GM18505 (cell line): ENCODE data around the gene STXBP2.
A peak's percentile ranks its signal among the peaks of the same experiment; 100 is the strongest.

Experiments used
- ATAC-seq: cut with Tn5 transposase; IDR thresholded peaks from one replicate; pipeline ENCODE4 v1.9.1; 2021; ENCODE audit not compliant: unreplicated experiment
- POLR2A ChIP-seq: IDR thresholded peaks from 4 replicates; pipeline ENCODE4 v1.6.1; 2011; ENCODE audit warnings: borderline replicate concordance; ENCODE audit not compliant: insufficient read depth, insufficient read length; ENCODE audit errors: extremely low read depth

STXBP2 gene

DNA sequence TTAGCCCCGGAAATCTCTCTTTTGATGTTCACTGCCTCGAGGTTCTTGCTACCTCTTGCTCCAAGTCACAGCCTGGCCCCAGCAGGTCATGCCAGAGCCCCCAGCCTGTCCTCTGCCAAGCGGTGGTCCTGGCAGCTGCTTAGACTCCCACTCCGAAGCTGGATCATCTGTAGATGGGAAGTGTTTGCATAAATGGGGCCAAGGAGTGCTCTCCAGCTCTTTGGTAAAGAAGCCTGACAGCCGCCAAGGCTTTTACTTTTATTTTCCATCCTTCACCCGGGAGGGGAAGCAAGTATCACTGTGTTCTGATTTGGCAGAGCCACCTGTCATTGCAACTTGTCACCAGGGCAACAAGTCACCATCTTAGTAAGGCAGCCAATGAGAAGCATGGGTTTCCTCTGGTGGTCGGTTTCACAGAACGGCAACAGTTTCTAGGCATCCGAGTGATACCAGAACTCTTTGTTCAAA lies 21.3 kb downstream of the STXBP2 start:
- TF ChIP-seq POLR2A, result peak; percentile 60

DNA sequence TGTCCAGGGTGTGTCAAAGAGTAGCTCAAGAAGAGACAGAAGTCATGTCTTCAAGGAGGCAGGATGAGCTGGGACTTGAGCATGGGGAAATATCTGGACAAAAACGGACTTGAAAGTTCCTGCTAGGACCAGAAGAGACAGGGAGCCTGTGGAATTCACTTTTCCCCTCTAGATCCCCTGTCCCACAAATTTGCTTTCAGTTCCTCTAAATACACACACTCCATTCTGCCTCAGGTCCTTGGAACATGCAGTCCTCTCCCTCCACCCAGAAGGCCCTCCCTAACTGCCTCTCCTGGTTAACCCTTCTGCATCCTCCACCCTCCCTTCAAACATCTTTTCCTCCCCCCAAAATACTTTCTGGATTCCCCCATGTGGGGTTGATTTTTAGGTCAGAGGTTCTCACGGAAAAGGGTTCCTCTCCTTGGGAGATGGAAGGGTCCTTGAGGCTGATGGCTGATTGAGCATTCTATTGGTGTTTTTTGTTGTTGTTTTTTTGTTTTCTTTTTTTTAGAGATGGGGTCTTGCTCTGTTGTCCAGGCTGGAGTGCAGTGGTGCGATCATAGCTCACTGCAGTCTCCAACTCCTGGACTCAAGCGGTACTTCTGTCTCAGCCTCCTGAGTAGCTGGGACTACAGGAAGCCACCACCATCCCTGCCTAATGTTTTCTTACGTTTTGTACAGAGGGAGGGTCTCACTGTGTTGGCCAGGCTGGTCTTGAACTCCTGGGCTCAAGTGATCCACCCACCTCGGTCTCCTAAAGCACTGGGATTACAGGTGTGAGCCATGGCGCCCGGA lies 25.0 kb downstream of the STXBP2 start:
- no peak for TF ChIP-seq POLR2A
- ATAC-seq, result no peak

More for the DNA sequence above, 21.3 kb downstream of the STXBP2 start:
- no peak for ATAC-seq

DNA sequence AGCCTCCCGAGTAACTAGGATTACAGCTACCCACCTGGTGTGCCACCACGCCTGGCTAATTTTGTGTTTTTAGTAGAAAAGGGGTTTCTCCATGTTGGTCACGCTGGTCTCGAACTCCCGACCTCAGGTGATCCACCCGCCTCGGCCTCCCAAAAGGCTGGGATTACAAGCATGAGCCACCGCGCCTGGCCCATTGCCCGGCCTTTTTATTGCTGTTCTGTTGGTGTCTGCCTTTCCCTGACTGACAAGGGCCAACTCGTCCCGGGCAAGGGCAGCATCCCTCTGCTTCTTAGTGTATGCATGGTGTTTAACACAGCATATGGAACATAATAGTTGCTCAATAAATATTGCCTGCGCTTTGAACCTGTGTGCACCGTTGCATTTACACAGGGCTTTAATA lies 25.7 kb downstream of the STXBP2 start:
- TF ChIP-seq POLR2A, result no peak
- ATAC-seq, result no peak

DNA sequence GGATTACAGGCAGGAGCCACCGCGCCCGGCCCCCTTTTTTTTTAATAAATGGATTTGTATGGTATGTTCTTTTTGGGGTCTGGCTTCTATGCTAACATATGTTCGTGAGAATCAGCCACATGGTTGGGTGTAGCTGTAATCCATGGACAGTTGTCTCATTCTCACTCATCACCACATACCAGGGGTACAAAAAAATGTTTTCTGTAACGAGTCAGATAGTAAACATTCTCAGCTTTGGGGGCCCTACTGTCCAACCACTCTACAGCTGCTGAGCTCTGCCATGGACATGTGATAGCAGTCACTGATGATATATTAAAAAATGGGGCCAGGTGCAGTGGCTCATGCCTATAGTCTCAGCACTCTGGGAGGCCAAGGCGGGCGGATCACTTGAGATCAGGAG lies 26.8 kb downstream of the STXBP2 start:
- TF ChIP-seq POLR2A, result no peak
- no peak for ATAC-seq

DNA sequence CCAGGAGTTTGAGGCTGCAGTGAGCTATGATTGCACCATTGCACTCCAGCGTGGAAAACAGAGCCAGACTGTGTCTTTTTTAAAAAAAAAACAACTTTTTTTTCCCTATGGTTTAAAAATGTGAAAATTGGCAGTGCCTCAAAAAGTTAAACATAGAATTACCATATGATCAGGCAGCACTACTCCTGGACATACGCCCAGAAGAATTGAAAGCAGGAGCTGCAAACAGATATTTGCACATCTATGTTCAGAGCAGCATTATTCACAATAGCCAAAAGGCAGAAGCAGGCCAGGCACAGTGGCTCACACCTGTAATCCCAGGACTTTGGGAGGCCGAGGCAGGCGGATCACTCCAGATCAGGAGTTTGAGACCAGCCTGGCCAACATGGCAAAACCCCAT lies 28.2 kb downstream of the STXBP2 start:
- no peak for ATAC-seq
- no peak for TF ChIP-seq POLR2A

DNA sequence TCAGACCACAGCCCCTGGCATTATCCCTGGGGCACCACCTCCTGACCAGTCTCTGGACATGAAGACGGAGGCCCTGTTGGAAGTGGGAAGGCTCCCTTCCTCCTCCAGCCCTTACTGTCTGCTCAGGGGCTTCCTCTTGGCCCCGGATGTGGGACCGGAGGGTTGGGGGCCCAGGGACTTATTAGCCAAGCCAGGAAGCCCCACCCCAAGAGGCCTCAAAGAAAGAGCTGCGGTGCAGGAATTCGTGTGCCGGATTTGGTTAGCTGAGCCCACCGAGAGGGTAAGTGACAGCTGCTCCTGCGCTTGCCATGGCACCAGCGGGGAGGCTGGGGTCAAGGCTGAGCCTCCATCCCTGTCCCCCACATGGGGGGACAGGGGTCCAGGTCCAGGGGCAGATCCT lies 31.9 kb downstream of the STXBP2 start, which contains the start of gene RETN:
RETN (plus strand) TSS at position 208 of the 400 bp plus-strand sequence. CDS start 278 bp downstream, outside the sequence.
- no peak for ATAC-seq
- no peak for TF ChIP-seq POLR2A

DNA sequence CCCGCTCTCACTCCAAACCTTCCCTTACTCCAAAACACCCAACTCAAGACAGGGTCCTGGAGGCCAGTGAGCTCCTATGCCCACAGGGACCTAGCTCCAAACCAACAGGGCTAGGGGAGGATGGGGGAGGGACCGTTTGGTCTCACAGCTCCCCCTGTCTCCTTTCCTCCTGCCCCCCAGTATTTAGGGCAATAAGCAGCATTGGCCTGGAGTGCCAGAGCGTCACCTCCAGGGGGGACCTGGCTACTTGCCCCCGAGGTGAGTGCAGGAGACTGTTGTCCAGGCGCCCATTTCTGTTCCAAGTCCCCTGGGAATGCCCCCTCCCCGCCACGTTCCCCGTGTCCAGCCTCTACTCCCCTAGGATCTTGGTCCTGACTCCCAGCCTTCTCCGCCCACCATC lies 32.7 kb downstream of the STXBP2 start:
- ATAC-seq, result no peak
- no peak for TF ChIP-seq POLR2A

DNA sequence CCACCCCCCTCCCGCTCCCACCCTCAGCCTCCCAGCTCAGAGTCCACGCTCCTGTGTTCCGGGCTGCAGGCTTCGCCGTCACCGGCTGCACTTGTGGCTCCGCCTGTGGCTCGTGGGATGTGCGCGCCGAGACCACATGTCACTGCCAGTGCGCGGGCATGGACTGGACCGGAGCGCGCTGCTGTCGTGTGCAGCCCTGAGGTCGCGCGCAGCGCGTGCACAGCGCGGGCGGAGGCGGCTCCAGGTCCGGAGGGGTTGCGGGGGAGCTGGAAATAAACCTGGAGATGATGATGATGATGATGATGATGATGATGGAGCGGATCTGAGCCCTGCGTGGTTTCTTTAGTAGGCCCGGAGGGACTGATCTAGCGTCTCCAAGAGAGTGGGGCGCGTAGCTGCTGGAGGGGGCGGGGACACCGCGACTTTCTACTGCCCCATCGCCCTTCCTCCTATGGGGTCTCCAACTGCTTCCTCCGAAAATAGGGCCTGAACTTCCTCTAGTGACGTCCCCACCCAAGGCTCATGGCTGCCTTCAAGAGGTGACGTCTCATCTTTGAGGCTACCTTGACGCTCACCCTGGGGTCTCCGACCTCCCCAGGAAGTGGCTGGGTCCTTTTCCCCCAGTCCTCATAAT lies 33.4 kb downstream of the STXBP2 start:
- no peak for ATAC-seq
- TF ChIP-seq POLR2A, result no peak

DNA sequence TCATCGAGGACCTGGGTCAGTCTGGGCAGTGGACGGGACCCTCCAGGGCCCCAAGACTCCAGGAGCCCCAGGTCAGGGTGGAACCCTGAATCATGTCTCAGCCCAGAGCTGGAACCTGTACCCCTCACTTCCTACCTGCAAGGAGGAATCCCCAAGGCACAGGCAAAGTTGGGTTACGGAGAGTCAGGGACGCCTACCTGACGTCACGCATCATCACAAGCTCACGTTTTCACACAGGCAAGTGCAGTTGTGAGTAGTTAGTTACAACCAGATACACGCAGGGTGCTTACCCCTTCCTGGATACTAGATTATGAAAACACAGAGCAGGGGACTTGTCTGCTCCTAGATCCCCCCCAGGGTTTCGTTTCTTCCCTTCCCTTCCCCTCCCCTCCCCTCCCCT lies 33.9 kb downstream of the STXBP2 start:
- no peak for ATAC-seq
- no peak for TF ChIP-seq POLR2A

DNA sequence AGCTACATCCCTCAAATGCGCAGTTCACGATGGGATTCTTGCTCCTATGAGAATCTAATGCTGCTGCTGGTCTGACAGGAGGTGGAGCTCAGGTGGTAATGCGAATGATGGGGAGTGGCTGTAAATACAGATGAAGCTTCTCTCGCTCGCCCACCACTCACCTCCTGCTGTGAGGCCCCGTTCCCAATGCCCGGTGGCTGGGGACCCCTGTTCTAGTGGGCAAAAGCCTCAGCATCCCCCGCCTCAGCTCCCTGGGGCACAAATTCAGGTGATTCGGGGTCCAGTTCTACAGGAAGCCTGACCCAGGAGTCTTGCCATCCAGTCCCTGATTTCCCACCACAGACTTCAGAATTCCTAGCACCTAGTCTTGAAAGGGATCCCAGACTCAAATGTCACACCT lies 35.6 kb downstream of the STXBP2 start:
- TF ChIP-seq POLR2A, result no peak
- ATAC-seq, result no peak

DNA sequence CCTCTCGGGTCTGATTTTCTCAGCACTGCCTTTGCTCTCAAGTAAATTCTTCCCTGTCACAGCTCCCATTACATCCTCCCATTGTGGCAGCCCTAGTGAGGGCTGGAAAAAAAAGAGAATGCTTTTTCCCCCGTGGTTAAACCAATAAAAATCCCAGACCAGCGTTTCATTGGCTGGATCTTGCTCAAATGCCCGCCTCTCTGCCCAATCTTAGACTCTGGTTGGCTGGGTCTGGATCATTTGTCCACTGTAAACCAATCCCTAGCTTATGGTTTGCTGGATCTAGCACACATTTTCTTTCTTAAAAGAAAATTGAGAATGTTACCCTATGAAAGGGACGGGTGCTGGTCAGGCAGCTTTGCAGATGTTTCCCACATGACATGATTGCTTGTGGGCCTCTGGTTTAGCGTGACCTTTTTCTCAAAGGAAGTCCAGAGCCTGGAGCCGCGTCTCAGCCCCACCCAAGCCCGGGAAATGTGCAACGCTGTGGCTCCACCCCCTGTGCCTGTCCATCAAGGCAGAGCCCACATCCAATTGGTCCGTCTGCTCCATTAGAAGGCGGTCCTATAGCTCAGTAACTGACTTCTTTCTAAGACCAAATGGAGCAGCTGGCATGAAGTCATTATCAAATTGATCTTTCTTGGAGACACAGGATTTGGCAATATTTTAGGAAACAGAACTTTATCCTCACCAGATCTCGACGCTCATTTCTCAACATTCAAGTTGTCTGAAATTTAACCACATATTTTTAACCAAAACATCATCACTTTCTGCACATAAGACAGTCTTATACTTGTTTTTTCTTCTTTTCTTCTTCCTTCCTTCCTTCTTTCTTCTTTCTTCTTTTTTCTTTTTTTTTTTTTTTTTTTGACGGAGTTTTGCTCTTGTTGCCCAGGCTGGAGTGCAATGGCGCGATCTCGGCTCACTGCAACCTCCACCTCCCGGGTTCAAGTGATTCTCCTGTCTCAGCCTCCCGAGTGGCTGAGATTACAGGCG lies 37.4 kb downstream of the STXBP2 start:
- ATAC-seq, result no peak
- no peak for TF ChIP-seq POLR2A

DNA sequence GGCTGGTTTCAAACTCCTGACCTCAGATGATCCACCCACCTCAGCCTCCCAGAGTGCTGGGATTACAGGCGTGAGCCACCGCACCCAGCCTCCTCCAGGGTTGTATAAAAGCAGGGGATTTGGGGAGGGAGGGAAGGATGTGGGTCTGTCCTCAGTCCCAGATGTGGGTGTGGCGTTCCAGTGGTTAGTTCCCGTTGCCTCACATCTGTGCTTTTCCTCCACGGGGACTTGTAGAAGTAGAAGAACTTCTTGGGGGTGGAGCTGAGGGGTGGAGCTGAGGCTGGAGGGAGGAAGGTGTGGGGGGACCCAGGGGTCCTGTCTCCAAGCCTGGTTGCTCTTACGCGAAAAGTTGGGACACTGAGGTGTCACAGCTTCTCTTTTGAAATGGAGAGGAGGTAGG lies 39.5 kb downstream of the STXBP2 start:
- ATAC-seq, result no peak
- TF ChIP-seq POLR2A, result no peak

DNA sequence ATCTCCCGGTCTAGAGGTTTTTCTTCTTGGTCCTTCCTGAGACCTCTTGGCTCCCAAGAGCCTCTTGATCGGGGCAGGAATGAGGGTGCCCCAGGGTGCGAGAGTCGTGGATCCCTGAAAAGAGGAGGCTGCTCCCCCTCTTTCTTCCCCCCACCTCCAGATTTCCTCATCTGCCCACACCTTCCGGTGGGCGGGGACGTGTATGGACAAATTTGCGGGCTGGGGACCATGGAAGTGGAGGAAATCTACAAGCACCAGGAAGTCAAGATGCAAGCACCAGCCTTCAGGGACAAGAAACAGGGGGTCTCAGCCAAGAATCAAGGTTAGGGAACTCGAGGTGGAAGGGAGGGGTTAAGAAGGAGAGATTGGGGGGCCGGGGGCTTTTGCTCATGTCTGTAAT lies 39.9 kb downstream of the STXBP2 start, which contains the start of gene MCEMP1:
MCEMP1 (plus strand) TSS at position 237 of the 400 bp plus-strand sequence; CDS start at position 268, 31 bp downstream.
- no peak for TF ChIP-seq POLR2A

More for the DNA sequence above, 39.9 kb downstream of the STXBP2 start, which contains the start of gene MCEMP1:
- ATAC-seq, result no peak
